Activated T-helper 1 cell treated with Interleukin-2 at 50 U/mL for 16 hours (primary cell): ENCODE measurements around the gene TMEM88.
"Not testable (repeated sequence)": the region's sequence is repeated elsewhere in the genome, so short reads cannot be mapped to it uniquely, and the experiment has no call there.

Experiments used
- DNase-seq: peaks from one replicate; pipeline ENCODE4 v3.0.0-alpha.2; 2020; ENCODE audit warnings: low read depth

Gene TMEM88, protein sequence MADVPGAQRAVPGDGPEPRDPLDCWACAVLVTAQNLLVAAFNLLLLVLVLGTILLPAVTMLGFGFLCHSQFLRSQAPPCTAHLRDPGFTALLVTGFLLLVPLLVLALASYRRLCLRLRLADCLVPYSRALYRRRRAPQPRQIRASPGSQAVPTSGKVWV

DNA sequence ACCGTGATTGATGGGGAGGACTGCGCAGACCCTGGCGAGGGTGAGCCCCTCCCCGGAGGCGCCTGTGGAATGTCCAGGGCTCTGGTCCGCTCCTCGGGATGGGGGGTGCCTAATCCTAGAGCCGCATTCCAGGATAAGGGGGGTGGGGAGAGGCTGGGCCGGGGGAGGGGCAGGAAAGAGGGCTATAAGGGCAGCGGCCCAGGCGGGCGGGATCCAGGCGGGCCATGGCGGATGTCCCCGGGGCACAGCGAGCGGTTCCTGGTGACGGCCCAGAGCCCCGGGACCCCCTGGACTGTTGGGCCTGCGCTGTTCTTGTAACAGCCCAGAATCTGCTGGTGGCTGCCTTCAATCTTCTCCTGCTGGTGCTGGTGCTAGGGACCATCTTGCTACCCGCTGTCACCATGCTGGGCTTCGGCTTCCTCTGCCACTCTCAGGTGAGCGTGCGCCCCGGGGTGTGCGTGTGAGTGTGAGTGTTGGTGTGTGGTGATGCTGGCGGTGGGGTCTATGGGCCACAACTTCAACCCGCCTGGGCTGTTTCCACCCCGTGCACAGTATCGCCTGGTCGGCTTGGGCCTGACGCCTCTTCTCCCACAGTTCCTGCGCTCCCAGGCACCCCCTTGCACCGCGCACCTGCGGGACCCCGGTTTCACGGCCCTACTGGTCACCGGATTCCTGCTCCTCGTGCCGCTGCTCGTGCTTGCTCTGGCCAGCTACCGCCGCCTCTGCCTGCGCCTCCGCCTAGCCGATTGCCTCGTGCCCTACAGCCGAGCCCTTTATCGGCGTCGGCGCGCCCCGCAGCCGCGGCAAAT is at the start of gene TMEM88:
Gene TMEM88 (plus strand): TSS at position 216 of the 809 bp plus-strand sequence. CDS start 9 bp downstream, at position 225.
- no peak for DNase-seq

GRCh38 chr17:7806587-7806986 is 48.3 kb upstream of the TMEM88 start:
- no peak for DNase-seq

DNA sequence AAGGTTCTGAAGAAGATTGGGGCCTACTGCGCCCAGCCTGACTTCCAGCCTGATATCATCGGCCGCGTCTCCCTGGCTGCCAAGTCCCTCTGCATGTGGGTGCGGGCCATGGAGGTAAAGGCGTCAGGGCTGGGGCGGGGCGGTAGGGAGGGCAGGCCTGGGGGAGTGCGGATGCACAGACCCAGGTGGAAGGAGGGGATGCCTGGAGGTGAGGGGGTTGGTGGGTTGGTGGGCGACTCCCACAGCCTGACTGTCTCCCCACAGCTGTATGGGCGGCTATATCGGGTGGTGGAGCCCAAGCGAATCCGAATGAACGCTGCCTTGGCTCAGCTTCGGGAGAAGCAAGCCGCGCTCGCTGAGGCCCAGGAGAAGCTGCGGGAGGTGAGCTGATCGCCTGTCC is 47.7 kb upstream of the TMEM88 start:
- DNase-seq: no peak

DNA sequence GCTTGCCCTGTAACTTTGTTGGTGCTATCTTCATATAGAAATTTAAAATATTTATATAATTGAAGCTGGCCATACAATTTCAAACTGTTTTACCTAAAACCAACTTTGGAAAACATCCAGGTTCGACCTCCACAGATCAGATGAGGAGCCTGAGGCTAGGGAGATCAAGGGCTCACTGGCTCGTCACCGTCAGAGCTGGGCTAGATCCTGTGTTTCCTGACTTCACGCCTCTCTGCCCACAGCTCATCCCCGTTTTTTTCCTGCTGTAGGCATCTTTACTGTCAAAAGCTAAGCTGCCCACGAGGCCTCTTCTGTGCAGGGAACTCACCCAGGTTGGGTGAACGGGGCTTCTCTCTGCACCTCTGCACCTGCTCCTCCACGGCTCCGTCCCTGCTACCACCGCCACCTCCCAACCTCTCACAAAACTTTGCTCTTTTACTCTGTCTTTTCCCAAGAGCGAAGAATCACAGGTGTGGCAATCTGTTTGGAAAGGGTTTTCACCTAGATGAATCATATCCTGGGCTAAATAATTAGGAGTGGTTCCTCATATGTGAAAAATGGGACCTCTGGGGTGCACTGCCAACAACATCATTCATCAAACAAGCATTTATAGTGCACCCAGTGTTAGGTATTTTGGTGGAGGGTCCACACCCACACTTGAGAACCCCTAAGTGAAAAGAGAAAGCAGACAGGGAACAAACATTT is 45.6 kb upstream of the TMEM88 start:
- DNase-seq: no peak

DNA sequence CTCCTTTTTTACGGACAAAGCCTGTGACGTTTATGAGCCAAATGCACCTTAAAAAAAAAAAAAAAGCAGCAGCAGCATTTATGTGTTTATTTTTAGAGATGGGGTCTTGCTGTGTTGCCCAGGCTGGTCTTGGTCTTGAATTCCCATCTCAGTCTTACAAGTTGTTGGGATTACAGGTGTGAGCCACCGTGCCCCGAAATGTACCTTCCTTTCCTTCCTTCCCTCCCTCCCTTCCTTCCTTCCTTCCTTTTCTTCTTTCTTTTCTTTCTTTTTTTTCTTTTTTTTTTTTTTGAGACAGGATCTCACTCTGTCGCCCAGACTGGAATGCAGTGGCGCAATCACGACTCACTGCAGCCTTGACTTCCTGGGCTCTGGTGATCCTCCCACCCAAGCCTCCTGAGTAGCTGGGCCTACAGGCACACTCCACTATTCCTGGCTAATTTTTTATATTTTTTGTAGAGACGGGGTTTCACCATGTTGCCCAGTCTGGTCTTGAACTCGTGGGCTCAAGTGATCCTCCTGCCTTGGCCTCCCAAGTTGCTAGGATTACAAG is 45.0 kb upstream of the TMEM88 start:
- not testable (repeated sequence) for DNase-seq

DNA sequence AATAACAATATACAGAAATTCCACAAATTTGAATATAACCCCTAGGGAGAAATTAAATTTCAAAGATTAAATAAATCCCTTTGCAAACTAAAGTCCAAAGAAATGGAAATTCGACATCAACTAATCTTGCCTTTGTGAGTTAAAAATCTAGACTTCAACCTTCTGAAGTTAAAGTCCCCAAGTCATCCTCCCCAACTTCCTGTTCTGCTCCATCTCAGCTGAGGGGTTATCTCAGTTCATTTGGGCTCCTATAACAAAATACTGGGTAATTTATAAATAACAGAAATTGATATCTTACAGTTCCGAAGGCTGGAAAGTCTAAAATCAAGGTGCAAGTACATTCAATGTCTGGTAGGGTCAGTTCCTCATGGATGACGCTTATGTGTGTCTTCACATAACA is 43.6 kb upstream of the TMEM88 start:
- no peak for DNase-seq

GRCh38 chr17:7814969-7815368 is 39.9 kb upstream of the TMEM88 start:
- DNase-seq: no peak

DNA sequence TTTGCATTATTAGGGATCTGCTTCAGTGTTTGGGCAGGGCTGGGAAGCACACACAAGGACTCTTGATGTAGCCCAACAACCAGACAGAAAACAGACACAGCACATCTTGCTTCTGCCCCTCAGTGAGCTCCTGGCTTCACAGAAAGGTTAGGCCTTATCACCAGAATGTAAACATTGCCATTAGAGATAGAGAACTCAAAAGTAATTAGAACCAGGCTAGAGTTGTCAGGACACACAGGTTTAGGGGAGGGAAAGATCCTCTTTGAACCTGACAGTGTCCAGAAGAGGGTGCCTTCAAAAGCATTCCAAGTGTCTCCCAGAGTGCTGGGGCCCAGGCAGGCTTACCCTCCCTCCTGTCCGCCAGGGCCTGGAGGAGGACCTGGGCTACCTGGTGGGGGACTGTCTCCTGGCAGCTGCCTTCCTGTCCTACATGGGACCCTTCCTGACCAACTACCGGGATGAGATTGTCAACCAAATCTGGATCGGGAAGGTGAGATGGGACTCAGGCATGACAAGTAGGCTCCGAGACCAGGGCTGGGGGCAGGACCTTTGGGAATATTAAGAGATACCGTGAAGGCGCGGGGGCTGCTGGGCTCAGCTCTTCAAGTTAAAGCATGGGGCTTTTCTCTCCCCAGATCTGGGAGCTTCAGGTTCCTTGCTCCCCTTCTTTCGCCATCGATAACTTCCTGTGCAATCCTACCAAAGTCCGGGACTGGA is 37.8 kb upstream of the TMEM88 start:
- no peak for DNase-seq

DNA sequence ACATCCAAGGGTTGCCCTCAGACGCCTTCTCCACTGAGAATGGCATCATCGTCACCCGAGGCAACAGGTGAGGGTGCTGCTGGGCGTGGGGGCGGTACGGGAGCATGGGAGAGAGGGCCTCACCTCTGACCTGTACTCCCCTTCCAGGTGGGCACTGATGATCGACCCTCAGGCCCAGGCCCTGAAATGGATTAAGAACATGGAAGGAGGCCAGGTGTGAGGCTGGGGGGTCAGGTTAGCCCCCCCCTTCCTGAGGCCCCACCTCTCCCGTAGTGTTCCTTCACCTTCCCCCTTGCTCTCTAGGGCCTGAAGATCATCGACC is 37.3 kb upstream of the TMEM88 start:
- no peak for DNase-seq

GRCh38 chr17:7818026-7818425 is 36.8 kb upstream of the TMEM88 start:
- DNase-seq: no peak

DNA sequence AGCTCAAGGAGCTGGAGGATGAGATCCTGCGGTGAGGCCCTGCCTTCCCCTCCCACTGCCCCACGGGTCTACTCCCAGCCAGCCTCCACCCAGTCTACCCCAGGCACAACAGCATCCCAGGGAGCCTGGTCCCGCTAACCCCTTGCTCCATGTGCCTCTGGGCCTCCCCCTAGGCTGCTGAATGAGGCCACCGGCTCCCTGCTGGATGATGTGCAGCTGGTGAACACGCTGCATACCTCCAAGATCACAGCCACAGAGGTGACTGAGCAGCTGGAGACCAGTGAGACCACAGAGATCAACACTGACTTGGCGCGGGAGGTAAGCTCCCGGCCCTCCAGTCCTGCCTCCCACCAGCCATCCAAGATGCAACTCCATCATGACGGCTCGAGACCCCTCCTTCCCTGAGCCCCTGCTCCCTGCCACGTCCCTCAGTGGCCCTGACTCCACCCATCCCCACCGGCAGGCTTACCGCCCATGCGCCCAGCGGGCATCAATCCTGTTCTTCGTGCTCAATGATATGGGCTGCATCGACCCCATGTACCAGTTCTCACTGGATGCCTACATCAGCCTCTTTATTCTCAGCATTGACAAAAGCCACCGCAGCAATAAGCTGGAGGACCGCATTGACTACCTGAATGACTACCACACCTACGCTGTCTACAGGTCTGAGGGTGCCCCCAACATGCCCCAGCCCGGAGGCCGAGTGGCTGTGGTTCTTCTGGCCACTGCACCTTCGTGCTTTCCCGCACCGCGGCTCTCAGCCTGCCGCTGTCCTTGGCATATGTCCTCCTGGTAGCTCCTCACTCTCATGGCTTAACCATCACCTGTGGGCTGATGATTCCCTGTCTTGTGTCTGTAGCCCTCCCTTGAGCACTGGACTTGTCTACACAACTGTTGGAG is 35.9 kb upstream of the TMEM88 start:
- DNase-seq: no peak

DNA sequence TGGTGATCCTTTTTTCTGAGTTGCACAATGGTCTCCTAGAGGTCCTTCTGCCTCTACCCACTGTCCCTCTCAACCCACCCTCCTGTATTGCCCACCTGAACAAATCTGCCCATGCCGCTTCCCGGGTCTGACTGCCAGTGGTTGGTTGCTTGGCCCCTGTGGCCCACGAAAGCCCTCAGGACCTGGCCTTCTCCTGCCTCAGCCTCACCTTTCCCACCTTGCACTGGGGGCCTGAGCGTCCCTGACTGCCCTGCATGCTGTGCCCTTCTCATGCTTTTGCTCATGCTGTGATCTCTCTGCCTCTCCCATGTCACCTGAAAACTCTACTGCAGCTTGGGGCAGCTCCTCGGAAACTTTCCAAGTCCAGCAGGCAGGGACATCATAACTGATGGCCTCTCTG is 34.6 kb upstream of the TMEM88 start:
- no peak for DNase-seq

- DNase-seq: no peak
Observed at GRCh38 chr17:7822126-7822525, 32.7 kb upstream of the TMEM88 start.

DNA sequence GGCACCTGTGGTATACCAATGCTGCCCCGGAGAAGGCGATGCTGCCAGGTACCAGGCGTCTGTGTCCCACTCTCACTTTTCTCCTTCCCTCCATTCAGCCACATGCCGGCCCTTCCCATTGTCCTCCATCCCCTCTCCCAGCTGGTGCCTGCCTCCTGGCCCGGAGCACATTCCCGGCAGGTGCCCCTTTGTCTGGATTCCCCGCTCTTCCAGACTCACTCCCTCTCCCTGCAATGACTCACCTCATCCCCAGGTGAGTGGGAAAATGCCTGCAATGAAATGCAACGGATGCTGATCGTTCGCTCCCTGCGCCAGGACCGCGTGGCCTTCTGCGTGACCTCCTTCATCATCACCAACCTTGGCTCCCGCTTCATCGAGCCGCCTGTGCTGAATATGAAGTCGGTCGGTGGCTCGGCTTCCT is 31.3 kb upstream of the TMEM88 start:
- no peak for DNase-seq

GRCh38 chr17:7824021-7824924 is 30.6 kb upstream of the TMEM88 start:
- no peak for DNase-seq

GRCh38 chr17:7825206-7825990 is 29.5 kb upstream of the TMEM88 start:
- DNase-seq: no peak

DNA sequence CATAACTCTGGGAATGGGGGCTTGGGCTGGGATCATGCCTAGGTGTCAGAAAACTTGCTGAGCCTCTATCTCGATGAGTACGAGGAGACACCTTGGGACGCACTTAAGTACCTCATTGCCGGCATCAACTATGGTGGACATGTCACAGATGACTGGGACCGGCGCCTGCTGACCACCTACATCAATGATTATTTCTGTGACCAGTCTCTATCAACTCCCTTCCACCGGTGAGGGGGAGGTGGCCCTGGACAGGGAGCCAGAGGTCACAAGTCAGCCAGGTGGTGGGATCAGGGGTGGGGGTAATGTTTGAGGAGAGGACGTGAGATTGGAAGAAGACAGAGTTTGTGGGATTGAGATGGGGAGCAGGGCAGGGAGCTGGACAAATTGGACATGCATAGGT is 24.2 kb upstream of the TMEM88 start:
- DNase-seq: no peak

DNA sequence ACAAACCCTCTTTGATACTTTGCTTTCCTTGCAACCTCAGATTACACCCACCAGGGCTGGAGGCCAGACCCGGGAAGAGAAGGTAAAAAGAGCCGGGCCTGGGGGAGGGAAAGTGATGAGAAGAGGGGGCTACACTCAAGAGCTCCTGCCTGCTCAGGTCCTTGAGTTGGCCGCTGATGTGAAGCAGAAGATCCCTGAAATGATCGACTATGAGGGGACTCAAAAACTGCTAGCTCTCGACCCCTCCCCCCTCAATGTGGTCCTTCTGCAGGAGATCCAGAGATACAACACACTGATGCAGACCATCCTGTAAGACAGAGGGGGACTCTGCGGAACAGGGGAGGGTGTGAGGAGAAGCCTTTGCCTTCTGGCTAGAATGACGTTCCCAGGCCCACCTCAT is 23.6 kb upstream of the TMEM88 start:
- no peak for DNase-seq

DNA sequence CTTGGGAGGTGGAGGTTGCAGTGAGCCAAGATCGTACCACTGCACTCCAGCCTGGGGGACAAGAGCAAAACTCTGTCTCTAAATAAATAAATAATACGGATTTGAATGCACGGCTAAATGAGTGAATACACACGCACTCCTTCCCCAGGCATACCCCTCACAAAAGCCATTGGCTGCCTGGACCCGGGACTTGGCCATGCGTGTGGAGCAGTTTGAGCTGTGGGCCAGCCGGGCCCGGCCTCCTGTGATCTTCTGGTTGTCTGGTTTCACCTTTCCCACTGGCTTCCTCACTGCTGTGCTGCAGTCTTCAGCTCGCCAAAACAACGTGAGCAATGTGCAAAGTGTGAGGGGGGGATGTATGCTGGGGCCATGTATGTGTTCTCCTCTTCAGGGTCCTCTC is 22.4 kb upstream of the TMEM88 start:
- no peak for DNase-seq
